IPS-NIHi11 (cell line): Measurements from ENCODE around the gene NES.
A peak's percentile ranks its signal among the peaks of the same experiment; 100 is the strongest.

Source experiments
- DNase-seq: peaks from one replicate; pipeline ENCODE4 v3.0.0; 2012; ENCODE audit warnings: mixed read lengths, low spot score

Gene NES

DNA sequence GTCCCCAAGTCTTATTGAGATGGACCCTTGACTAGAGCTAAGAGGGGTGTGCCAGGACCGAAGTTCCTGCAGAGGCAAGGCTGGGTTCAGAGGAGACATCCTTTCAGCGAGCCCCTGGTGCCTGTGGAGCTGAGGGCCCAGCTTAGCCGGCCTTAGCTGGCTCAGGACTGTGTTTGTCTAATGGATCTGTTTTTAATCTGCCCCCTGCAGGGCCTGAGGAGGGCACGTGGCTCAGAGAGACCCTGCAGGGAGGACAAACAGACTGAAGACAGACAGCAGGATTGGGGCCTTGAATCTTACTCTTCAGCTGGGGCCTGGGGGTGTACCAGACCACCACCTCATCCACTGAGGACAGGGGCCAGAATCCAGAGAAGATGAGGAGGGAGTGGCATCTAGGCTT, 26.5 kb upstream of the NES start:
- DNase-seq: peak; percentile 41

DNA sequence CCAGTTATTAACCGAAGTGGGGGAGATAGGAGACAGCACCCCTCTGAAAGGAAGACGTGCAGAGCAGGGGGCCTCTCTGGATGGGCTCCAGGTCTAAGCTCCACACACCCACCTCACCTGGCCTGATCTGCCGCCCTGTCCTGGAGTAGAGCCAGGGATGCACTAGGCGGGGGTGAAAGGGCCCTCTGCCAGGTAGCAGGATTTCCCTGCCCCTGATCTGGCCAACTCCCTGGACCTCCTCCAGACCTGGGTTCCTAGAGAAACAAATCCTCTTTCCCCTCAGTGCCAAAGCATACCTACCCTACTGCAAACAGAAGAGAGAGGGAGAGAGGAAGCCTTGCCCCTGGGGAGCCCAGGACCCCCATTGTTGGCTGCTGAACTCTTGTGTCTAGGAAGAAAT, 26.1 kb upstream of the NES start:
- no peak for DNase-seq

DNA sequence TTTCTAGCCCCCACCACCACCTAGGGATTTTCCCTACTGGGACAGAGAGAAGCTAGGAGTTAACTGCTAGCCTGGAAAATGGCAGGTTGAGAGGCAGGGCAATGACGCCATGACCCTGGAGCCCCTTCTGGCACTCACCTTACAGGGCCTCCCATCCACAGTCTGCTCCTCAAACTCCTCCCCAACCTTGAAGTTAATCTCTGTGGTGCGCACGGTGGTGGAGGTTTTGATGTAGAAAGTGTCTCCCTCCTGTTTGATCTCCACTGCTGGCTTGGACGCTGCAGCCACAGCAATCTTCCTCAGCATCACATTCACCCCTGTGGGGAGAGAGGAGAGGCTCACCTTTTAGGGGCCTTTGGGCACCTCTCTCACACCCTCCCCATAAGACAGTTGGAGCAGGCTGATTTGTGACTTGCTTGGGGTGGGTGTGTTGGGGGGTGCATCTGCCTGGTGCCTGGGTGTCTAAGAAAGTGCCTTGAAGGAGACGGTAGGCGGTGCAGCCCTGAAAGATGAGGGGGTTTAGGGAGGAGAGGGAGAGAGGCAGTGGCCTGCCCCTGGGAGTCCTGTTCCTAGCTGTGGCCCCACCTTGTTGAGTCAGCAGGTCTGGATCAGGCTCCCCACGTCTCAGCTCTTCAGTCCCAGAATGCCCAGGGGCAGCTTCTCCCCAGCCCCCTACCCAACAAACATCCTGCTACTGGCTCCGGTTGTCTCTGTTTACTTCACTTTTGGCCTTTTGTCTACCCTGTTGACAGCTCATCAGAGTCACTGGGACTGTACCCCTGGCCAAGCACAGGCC, 23.7 kb upstream of the NES start:
- no peak for DNase-seq

DNA sequence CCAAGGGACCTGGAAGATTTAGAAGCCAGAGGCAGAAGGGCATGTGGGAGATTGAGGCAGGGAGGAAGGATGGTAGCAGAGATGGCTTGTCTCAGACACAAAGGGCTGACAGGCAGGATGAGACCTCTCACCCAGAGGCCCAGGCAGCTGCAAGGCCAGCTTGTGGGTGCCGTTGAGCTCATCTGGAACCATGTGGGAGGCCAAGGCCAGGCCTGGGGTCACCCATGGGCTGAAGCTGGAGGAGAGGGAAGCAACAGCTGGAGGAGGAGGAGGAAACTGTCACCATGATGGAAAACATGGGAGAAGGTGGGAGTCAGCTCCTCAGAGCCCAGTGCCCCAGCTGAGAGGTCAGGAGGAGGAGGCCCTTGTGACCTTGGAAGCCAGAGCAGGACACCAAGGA, 21.8 kb upstream of the NES start:
- no peak for DNase-seq

DNA sequence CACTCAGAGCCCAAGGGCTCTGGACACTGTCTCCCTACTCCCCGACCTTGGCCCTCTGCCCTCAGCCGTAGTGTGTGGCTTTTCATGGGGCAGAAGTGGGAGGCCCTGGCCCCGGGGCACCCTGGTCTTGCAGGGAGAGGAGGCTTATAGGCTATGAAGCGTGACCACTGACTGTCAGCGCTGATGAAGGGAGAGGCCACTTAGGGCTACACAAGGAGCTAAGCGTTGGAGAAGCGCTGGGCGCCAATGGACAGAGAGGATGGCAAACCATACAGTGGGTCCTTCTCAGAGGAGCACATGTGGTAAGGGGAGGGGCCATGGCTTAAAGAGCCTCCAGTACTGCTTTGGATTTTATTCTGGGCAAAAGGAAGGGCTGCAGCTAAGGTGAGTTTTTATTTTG, 20.3 kb upstream of the NES start:
- no peak for DNase-seq

DNA sequence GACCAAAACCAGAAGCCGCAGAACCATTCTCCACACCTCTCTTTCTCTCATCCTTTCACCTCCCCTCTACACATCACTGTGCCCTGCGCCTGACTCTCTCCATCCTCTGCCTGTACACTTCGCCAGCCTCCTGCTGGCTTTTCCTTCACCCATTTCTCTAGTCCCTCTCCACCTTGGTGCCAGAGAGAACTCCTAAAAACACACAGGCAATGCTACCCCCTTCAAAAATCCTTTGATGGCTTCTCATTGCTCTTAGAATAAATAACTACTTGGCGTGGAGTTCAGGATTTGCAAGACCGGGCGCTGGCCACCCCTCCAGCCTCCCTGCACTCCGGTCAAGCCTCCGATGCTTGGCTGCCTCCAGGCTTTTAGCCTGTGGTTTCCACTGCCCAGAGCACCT, 19.5 kb upstream of the NES start:
- no peak for DNase-seq

DNA sequence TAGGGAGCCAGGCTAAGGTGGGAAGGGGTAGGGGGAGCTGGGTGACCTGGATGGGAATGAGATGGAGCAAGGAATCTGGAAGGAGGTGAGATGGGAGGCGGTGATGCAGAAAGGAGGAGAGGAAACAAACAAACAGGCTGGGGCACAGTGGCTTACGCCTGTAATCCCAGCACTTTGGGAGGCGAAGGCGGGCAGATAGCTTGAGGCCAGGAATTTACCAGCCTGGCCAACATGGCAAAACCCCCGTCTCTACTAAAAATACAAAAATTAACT, 17.4 kb upstream of the NES start:
- DNase-seq: no peak

DNA sequence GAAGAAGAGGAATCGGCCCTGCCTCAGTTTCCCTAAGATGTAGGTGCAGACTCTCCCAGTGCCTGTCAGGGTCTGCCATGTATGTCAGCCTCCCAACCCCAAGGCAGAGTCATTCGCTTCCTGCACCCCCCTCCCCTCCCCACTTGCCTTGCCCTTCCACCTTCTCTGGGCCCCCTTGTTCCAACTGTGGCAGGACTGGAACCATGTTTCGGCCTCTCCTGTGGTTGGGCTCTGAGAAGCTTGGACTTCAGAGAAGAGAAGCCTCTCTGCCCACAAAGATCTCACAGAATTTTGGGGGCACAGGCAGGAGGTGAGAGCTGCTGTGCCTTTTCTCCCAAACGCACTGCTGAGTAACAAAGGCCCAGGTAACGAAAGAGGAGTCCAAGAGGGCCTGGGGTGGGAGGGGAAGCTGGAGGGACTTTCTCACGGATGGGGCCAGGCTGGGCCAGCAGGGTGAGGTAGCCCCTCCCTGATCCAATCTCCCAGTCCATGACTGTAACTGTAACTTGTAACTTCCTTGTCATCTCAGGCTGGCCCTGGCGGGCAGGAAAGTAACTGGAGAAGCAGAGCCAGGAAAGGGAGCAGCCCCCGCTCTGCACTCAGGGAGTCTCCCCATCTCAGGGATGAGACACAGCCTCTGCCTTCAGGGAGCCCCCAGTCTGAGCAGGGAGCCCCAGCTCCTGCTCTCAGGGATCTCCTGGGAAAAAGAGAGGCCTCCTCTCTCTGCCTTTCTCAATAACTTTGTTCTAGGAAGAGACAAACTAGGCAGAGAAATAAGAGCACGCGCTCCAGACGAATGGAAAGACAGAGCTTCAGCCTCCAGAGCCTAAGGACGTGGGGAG, 16.9 kb upstream of the NES start:
- no peak for DNase-seq

DNA sequence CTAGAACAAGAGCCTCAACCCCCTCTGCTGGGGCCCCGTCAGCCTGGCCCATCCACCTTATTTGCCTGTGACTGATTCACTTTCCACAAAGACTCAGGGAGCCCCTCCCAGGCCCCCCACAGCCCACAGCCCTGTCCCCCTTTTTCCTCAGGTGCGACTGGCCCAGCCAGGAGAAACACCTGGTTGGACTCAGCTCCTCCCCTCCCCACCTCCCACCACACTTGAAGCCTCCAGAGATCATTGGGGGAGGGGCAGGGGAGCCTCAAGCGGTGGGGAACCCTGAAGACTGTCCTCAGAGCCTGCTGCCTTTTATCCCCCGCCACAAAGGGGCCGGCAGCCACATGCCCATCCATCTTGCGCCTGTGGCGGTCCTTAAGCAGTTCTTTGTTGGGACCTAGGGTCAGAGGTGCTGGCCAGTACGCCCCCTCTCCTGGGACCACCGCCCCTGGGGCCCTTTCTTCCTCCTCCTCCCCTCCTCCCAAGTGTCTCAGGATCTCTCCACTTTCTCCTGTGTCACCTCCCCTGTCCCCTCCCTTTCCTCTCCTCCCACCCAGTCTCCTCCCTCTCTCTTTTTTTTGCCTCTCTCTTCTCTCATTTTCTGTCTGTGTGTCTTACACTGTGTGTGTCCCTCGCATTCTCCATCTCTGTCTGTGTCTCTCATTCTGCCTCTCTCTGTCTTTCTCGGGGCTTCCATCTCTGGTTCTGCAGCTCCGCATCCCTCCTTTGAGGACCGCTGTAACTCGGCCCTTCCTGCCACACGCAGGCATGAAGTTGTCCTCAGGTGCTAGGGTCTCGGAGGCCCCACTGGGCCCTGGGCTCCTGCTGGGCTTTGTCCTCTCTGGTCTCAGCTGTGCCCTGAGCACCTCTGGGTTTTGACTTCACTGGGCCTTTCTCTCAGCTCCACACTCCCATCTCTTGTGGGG, 16.0 kb upstream of the NES start:
- DNase-seq: peak; percentile 79

DNA sequence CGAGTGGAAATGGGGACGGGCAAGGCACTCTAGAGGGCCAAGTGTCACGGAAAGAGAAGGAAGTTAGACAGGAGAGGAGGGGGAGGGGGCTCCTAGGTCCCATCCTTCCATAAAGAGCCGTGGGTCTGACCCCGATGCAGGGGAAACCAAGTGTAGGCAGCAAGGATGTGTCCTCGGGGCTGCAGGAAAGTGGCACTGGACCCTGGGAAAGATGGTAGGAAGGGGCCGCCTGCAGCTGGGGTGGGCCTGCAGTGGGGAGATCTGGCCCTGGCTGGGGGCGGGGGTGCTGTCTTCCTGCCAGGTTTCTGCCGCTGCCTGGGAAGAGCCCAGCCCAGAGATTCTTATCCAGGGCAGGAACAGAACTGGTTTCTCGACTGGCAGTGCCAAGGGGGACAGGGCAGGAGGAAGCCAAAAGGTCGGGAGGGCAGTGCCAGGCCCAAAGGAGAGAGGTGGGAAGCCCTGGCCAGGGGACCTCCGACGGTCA, 15.3 kb upstream of the NES start:
- DNase-seq: no peak

DNA sequence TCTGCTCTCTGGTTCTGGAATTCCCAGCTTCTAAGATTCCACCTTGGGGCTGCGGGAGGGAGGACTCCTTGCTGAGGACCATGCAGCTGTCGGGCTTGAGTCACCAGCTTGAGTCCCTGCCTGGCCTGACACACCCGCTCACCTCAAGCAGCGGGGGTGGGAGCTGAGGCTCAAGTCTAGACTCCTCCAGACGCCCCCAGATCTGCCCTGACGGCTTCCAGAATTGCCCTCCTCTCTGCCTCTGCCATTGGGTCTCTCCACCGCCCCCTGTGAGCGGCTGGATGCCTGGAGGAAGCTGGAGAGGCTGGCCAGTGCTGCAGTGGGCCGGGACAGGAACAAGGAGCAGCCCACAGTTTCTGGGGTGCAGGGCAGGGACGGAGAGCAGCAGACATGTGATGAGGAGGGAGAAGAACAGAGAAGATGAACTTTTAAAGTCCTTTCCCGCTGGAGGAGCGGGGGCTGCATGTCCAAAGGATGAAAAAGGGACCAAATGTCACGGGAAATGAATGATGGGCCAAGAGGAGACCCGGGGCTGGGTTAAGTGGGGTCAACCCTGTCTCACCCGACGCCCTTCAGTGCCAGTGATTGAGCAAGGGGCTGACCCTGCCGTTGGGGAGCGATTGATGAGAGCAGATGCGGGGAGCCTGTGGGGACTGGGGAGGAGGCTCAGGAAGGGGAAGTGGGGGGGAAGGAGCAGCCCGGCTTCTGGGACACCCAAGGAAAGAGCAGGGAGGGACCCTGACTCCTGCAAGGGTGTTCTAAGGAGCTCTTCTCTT, 14.6 kb upstream of the NES start:
- no peak for DNase-seq

DNA sequence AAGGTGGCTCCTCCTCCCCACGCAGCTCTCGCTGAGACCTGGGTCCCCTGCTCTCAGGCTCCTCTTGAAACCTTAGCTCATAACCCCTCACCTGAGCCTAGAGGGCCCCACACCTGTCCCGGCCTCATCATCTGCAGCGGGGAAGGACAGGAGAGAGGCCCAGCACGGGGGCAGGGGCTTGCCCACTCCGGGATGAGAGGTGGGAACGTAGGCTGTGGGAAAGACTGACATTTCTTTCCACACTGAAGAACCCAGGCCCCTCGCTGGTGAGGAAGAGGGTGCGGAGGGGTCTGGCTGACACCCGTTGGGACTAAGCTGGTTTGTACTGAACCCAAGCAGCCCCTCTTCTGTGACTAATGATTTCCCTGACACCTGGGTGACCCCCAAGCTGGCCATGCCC, 14.0 kb upstream of the NES start:
- DNase-seq: no peak

DNA sequence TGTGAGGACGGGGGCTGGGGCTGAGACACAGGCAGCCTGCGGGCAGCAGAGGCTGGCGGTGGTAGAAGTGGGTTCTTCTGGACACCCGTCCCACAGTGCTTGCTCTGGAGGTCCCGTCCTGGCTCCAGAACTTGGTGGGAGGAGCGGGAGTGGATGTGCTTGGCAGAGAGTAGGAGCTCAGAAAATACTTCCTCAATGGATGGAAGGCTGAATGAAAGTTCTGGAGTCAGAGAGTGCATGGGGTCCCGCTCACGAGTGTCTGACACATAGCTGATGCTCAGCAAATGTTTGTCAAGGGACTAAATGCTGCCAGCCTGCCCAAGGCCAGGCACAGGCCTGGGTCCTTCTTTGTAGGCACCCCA, 13.4 kb upstream of the NES start:
- no peak for DNase-seq

DNA sequence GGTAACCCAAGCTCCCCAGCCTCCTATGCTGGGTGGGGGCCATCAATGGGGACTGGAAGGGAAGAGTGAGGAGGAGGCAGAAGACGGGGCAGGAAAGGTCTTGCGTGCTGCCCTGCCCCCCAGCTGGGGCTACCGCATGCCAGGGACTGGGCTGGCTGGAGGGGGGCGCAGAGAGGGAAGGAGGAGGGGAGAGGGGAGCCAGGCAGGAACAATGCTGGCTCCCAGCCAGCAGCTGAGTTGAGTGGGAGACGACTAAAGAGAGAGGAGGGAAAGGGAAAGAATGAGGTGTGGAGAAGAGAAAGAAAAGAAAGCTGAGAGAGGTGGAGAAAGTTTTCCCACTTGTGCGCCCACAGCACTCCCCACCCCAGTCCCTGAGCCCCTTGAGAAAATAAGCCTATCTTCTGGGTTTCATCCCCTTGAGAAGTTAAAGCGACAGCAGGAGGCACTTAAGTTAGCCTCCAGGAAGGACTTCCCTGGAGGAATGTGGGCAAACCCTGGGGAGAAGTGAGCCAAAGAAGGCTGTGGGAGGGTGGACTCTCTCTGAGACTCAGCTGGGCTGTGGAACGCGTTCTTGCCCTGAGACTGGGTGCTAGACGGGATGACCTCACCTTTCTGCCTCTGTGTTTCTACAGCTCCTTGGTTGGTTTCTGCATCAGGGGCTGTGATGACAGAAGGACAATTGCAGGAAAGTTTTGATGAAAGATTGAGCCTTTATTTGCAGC, 12.9 kb upstream of the NES start:
- no peak for DNase-seq

DNA sequence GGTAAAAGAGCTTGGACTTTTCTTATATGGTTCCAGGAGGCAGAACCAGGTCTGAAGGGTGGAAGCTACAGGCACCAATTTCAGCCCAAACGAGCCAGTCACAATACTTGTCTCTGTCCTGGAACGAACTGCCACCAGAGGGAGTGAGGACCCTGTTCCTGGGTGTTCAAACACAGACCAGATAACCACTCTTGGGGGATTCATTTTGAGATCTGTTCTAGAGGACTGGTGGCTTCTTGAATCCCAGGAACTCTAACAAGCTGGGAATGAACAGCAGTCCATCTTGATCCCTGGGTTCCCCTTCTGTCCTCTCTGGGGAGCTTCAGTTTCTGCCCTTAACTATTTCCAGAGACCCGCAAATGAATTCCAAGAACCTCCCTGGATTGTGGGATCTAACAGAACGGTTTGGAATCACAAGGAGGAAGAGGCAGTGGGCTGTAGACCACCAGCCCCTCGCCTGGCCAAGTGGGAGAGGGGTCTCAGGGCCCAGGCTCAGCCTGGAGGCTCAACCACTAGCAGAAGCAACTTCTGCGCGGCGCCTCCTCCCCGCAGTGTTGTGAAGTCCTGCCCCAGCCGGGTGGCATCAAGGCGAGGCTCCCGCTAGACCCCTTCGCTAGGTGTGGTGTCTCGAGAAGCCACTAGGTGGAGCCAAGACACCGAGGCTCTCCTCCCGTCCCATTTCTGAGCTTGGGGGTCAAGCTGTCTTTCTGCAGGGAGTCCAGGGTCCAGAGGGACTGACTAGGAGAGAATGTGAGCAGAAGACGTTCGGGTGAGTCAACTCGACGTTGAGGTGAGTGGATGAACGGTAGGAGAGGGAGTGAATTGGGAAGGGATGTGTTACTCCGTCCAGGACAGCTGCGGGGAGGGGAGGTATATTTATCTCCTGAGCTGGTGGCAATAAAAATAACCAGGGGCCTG, 12.1 kb upstream of the NES start:
- DNase-seq: peak; percentile 79

DNA sequence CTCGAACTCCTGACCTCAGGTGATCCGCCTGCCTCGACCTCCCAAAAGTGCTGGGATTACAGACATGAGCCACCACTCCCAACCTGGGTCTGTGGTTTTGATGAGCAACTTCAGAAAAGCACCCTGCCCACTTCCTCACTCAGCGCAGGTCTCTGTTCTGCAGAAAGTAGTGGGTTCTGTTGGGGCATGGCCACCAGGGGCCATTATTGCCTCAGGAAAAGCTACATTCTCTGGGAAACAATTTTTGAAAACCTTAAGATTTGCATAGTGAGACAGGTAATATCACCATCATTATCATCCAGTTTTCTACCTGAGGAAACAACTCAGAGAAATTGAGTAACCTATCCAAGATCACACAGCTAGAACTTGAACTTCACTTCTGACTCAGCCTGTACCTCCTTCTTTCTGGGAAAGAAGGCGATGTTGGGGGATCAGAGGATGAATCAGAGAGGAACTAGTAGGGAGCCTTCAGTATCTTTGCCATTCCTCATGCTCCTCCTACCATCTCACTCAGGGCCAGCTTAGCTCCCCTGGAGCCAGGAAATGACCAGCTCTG, 7.1 kb upstream of the NES start:
- no peak for DNase-seq

DNA sequence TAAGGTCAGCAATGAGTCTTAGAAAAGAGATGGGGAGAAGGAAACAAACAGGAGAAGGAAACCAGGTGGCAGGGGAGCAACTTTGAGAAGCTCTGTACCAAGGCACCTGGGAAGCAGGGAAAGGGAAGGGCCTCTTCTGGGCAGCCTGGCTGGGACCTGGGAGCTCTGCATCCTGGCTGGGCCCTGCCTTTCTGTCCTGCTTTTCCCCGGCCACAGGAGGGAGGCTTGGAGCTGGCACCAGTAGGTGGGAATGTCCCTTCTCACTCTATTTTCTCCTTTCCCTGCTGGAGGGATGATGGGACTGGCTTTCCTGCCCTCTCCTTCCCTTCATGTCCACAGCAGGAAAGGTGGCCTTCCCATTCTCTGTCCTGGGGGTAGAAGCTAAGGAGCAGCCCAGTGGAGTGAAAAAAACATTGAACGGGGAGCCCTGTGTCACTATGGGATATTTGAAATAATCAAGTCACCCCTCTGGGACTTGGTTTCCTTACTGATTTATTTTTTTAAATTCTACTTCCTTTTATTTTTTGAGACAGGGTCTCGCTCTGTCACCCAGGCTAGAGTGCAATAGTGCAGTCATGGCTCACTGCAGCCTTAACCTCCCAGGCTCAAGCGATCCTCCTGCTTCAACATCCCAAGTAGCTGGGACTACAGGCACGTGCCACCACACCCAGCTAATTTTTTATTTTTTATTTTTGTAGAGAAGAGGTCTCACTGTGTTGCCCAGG, 5.1 kb upstream of the NES start:
- no peak for DNase-seq

DNA sequence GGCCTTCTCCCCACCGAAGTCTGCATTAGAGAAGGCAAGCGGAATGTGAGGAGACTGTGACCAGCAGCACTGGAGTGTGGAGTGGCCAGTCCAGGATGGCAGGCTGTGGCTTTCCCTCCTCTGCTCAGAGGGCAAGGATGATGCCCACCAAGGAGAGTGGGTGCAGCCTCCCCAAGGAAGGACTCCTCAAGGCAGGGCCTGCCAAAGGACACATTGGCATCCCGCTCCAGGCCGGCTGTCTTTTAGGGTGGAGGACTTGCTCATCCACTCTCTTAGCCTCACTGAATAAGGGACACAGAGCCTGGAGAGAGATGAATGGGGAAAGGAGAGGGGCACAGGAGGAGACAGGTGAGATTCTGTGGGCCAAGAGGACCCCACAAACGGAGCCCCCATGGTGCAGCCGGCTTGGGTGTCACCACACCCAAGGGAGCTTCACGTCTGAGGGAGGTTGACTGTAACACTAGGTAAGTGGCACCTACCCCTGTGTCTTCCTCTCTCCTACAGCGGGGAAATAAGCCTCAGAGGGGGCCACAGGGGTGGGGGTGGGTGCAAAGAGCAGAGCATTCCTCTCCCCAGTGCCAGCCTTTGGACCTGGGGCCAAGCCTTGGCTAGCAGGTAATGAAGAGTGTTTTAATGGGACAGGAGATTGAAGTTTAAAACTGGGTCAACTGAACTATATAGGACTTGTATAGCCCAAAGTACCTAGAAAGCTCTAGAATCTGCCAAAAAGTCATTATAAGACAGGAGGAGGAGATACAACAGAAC, 4.2 kb upstream of the NES start:
- DNase-seq: no peak
